Endodermal cell (in vitro differentiated cells): Measurements from ENCODE around the gene DYNLT1. TPM values are rescaled to one million over a fixed set of nuclear protein-coding genes. Genes with fewer than 3 reads are reported as not detected.

Source experiments
- DNase-seq: peaks from one replicate; pipeline ENCODE4 v3.0.0-alpha.2; 2017
- H3K27ac ChIP-seq: 2 replicates; pipeline ENCODE4 v1.5.1; 2013; ENCODE audit warnings: mild to moderate bottlenecking, low read depth, low read length, moderate library complexity
- H3K27me3 ChIP-seq: 2 replicates; pipeline ENCODE4 v1.6.1; 2013; ENCODE audit warnings: mild to moderate bottlenecking, low read length, moderate library complexity; ENCODE audit not compliant: insufficient read depth, control insufficient read depth, poor library complexity, severe bottlenecking
- H3K36me3 ChIP-seq: 2 replicates; pipeline ENCODE4 v1.7.0; 2013; ENCODE audit warnings: mild to moderate bottlenecking, low read length, moderate library complexity; ENCODE audit not compliant: control insufficient read depth, insufficient read depth
- H3K4me1 ChIP-seq: one replicate; pipeline ENCODE4 v1.7.0; 2013; ENCODE audit warnings: low read length; ENCODE audit not compliant: control insufficient read depth, insufficient read depth
- H3K4me3 ChIP-seq: 2 replicates; pipeline ENCODE4 v1.5.1; 2013; ENCODE audit warnings: mild to moderate bottlenecking, low read length, moderate library complexity
- H3K9ac ChIP-seq: 2 replicates; pipeline ENCODE4 v1.6.1; 2013; ENCODE audit warnings: mild to moderate bottlenecking, low read length, moderate library complexity; ENCODE audit not compliant: poor library complexity, severe bottlenecking; ENCODE audit errors: extremely low read depth
- H3K9me3 ChIP-seq: 2 replicates; pipeline ENCODE4 v1.6.1; 2013; ENCODE audit warnings: mild to moderate bottlenecking, low read length, moderate library complexity; ENCODE audit not compliant: control insufficient read depth
- H3K27ac Mint-ChIP-seq: 2 replicates; pipeline ENCODE4 v1.8.0; 2020; ENCODE audit warnings: mixed read lengths
- H3K27me3 Mint-ChIP-seq: 2 replicates; pipeline ENCODE4 v1.8.0; 2021; ENCODE audit warnings: mild to moderate bottlenecking, mixed read lengths; ENCODE audit not compliant: insufficient read depth
- H3K36me3 Mint-ChIP-seq: 2 replicates; pipeline ENCODE4 v1.8.0; 2020; ENCODE audit warnings: low read depth, mixed read lengths
- H3K4me1 Mint-ChIP-seq: 2 replicates; pipeline ENCODE4 v1.8.0; 2020; ENCODE audit warnings: mixed read lengths
- H3K4me3 Mint-ChIP-seq: 2 replicates; pipeline ENCODE4 v1.8.0; 2020; ENCODE audit warnings: mild to moderate bottlenecking, moderate library complexity, mixed read lengths
- H3K9me3 Mint-ChIP-seq: 2 replicates; pipeline ENCODE4 v1.8.0; 2020; ENCODE audit warnings: mild to moderate bottlenecking, mixed read lengths
- WGBS, 2 experiments: methylation state at CpG; one replicate each; pipeline versions ENCODE4 v1.1.5 to v1.1.7; 2013; ENCODE audit warnings: missing lambda C conversion rate in 2 of 2, mixed read lengths in 1 of 2; ENCODE audit not compliant: insufficient coverage in 1 of 2, insufficient read length in 1 of 2; 5-methylcytosine and 5-hydroxymethylcytosine counted together
- total RNA-seq, 2 donors: library from RNA; stranded (reverse); fragmentation: NEBNext Ultra II Directional in 1 of 2; extraction: Animal tissue kit (Norgen Biotek cat#: 25700) in 1 of 2; gene quantifications; 2 replicates in 1 of 2; 3 replicates in 1 of 2; pipeline ENCODE4 v1.2.1, GENCODE V29; 2021
- TF ChIP-seq, protein P1 (sequence below): fragments of 200-600 bp; sonication (generic); conservative IDR thresholded peaks from 2 replicates; pipeline ENCODE4 v1.5.0; 2021; ENCODE audit warnings: antibody characterized with exemption, mild to moderate bottlenecking

Gene DYNLT1
- total RNA-seq, 2 donors from 2014 or later, result 112 to 148 TPM

DNA sequence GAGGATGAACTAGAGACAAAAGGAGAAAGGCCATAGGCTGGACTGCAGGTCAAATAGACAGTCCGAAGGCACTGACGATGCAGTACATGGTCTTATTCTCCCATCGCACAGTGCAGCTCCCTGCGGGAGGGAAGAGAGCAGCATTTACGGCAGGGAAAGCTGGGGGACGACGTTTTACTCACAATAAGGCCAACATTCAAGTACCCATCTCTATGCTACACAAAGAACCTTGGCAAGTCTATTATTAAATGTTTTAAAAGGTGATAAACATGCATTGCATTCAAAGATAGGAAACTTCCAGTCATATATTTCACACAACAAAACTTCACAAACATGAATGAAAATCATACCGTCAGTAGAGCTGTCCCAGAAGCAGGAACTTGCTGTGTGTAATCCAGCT, 7.8 kb downstream of the DYNLT1 start:
- Histone ChIP-seq H3K27me3 (no peaks in the 10 kb centered on the region), H3K9me3 (no peaks in the 10 kb centered on the region), H3K4me3 (no peak overlapping the region), H3K9ac (no peak overlapping the region), H3K36me3 (peaks cover 62% of the 10 kb centered on the region), H3K4me1 (peaks cover 4% of the 10 kb centered on the region), H3K27ac (no peak overlapping the region)
- Mint-ChIP-seq H3K4me1 (peaks cover 29% of the 10 kb centered on the region), H3K36me3 (peaks cover 45% of the 10 kb centered on the region), H3K4me3 (no peak overlapping the region), H3K27me3 (no peaks in the 10 kb centered on the region), H3K9me3 (no peaks in the 10 kb centered on the region), H3K27ac (no peak overlapping the region)
- WGBS, 2 experiments, result 89 to 100% methylated on average over 3 to 8 of the region's 8 CpGs
- no peak for DNase-seq
- TF ChIP-seq, protein P1, sequence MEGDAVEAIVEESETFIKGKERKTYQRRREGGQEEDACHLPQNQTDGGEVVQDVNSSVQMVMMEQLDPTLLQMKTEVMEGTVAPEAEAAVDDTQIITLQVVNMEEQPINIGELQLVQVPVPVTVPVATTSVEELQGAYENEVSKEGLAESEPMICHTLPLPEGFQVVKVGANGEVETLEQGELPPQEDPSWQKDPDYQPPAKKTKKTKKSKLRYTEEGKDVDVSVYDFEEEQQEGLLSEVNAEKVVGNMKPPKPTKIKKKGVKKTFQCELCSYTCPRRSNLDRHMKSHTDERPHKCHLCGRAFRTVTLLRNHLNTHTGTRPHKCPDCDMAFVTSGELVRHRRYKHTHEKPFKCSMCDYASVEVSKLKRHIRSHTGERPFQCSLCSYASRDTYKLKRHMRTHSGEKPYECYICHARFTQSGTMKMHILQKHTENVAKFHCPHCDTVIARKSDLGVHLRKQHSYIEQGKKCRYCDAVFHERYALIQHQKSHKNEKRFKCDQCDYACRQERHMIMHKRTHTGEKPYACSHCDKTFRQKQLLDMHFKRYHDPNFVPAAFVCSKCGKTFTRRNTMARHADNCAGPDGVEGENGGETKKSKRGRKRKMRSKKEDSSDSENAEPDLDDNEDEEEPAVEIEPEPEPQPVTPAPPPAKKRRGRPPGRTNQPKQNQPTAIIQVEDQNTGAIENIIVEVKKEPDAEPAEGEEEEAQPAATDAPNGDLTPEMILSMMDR, result no peak

DNA sequence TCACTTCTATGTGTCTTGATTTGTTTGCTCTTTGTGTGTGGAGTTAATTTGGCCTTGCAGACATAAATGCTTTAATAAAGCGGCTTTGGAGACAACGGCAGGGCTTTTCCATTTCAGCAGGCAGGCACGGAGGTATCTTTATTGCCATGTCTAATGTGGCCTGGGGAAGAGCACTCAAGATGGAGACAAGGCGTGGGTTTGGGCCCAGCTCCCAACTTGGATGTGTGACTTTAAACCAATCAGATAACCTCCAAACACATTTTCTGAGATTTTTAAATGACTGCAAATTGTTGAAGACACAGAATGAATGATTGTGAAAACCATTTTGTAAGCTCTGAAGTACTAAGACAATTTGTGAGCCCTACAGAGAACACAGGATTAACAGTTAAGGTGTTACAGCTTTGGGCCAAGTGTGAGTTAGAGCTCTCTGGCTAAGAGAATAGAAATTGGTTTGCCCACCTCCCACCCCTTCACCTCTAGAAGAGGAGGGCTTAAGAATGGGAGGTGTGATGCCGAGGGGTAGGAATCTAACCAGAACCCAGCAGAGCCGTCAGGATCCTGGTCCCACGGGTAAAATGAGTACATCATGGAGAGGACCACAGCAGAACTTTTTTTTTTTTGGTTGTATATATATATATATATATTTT, 9.0 kb downstream of the DYNLT1 start:
- TF ChIP-seq, protein P1, result no peak
- Histone ChIP-seq H3K4me3 (no peak overlapping the region), H3K4me1 (peaks cover 4% of the 10 kb centered on the region), H3K36me3 (peaks cover 64% of the 10 kb centered on the region), H3K9me3 (no peaks in the 10 kb centered on the region), H3K27me3 (no peaks in the 10 kb centered on the region), H3K27ac (no peak overlapping the region), H3K9ac (no peak overlapping the region)
- no peak for DNase-seq
- Mint-ChIP-seq H3K27ac (peak overlapping the region; percentile 57), H3K9me3 (no peaks in the 10 kb centered on the region), H3K4me3 (no peak overlapping the region), H3K27me3 (no peaks in the 10 kb centered on the region), H3K36me3 (peaks cover 54% of the 10 kb centered on the region), H3K4me1 (peaks cover 23% of the 10 kb centered on the region)
- 88 to 100% methylated on average over 1 to 6 of the region's 7 CpGs for WGBS, 2 experiments

DNA sequence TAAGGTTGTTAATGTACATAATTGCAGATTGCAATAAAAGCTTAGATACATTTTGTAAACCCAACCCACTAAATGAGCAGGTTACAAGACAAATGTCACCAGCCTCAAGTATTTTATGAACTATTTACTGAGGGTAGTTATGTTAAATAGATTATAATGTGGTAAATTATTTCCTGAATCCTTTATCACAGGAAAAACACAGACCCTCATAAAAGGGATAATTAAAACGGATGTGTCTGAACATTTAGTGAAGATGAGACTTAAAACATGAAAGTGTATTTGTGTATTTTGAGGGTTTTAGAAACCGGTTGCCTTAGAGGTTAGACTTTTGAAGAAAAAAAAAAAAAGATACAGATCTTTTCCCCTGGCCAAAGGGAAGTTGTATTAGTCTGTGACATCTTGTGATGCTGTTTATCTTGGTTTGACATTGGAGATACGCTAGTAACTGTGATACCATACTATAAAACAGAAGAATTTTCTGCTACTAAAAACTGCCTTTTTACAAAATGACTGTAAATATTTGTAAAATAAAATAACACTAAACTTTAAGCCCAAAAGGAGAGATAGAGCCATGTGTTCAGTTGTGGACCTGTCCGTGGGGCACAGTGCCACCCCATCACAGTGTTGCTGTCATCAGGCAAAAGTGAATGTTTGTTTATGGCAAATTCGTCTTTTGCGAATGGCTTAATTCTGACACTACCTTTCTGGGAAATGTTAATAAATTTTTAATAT, 9.7 kb downstream of the DYNLT1 start:
- H3K27me3 ChIP-seq, result no peaks in the 10 kb centered on the region
- Mint-ChIP-seq H3K4me3 (no peak overlapping the region), H3K36me3 (peaks cover 56% of the 10 kb centered on the region), H3K27me3 (no peaks in the 10 kb centered on the region), H3K9me3 (no peaks in the 10 kb centered on the region), H3K27ac (no peak overlapping the region), H3K4me1 (peaks cover 18% of the 10 kb centered on the region)
- peaks cover 61% of the 10 kb centered on the region for H3K36me3 ChIP-seq
- H3K27ac ChIP-seq, result no peak overlapping the region
- TF ChIP-seq, protein P1, result no peak
- DNase-seq, result no peak
- no peak overlapping the region for H3K9ac ChIP-seq
- no peak overlapping the region for H3K4me3 ChIP-seq
- H3K9me3 ChIP-seq, result no peaks in the 10 kb centered on the region
- H3K4me1 ChIP-seq, result peaks cover 4% of the 10 kb centered on the region
- 94 to 100% methylated on average over 2 to 5 of the region's 6 CpGs for WGBS, 2 experiments
